Tibial nerve (tissue), 4 donors: Measurements from ENCODE around the gene TMEFF2.

Experiments
- CTCF ChIP-seq, 5 experiments: fragments of 200-600 bp in 3 of 5; fragments of 450-650 bp in 2 of 5; sonication (generic) in 3 of 5; IDR thresholded peaks; one replicate each; pipeline ENCODE4 v1.5.1; 2016 to 2019; ENCODE audit warnings: antibody characterized with exemption in 5 of 5, mild to moderate bottlenecking in 3 of 5, moderate library complexity in 2 of 5
- EP300 ChIP-seq, 2 donors: sonication (generic); formaldehyde crosslinking; IDR thresholded peaks; one replicate each; pipeline ENCODE4 v1.6.1; 2017; ENCODE audit warnings: antibody characterized with exemption in 2 of 2, mild to moderate bottlenecking in 1 of 2
- POLR2A ChIP-seq, 2 donors: fragments of 450-650 bp; IDR thresholded peaks; one replicate each; pipeline ENCODE4 v1.6.1; 2017; ENCODE audit warnings: antibody characterized with exemption in 2 of 2, mild to moderate bottlenecking in 2 of 2, moderate library complexity in 2 of 2

DNA sequence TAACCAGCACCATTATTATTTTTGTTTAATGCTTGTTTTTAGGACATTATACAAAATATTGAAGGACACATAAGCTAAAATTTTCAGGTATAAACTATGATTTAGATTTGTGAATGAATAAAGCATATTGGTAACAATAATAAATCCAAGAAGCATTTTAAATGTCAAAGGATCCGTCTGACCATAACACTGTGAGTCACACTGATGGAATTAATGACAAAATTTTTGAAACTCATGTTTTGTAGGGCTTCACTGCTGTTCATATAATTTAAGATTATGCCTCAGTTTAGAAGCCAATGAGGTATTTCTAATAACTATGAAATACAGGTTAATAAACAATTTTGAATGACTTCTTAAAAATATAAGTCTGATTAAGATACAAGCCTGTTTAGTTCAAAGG lies 124.6 kb downstream of the TMEFF2 start:
- TF ChIP-seq POLR2A (IDR thresholded peaks at IDR 0.05) (no peak), CTCF (IDR thresholded peaks at IDR 0.05) (no peak), EP300 (IDR thresholded peaks at IDR 0.05) (no peak)
